GM12878 (cell line): Measurements from ENCODE around the gene HSFX1.

Source experiments
- BCLAF1 ChIP-seq: fragments of 450-650 bp; IDR thresholded peaks from 2 replicates; pipeline ENCODE4 v1.6.1; 2017; ENCODE audit warnings: antibody characterized with exemption, mild to moderate bottlenecking, moderate library complexity
- EP300 ChIP-seq, 2 experiments: fragments of 150-350 bp in 1 of 2; IDR thresholded peaks; 2 replicates each; pipeline ENCODE4 v1.6.1; 2011 to 2012; ENCODE audit warnings: low read depth in 2 of 2, low read length in 2 of 2, borderline replicate concordance in 1 of 2, improper control_type of control experiment in 1 of 2, inconsistent platforms in 1 of 2; ENCODE audit not compliant: control insufficient read depth in 1 of 2
- ETV6 ChIP-seq, 2 experiments: fragments of 450-650 bp in 1 of 2; IDR thresholded peaks in 1 of 2; conservative IDR thresholded peaks in 1 of 2; 2 replicates each; pipeline ENCODE4 v1.6.1; 2014; ENCODE audit warnings: antibody characterized with exemption in 1 of 2, borderline replicate concordance in 1 of 2, low read depth in 1 of 2, mild to moderate bottlenecking in 1 of 2, moderate library complexity in 1 of 2
- POLR2AphosphoS5 ChIP-seq: IDR thresholded peaks from 2 replicates; pipeline ENCODE4 v1.6.1; 2011; ENCODE audit warnings: mild to moderate bottlenecking, low read length, inconsistent platforms
- USF1 ChIP-seq: IDR thresholded peaks from 2 replicates; pipeline ENCODE4 v1.6.1; 2011; ENCODE audit warnings: borderline replicate concordance, low read depth, mild to moderate bottlenecking, moderate library complexity, mixed read lengths, low read length; ENCODE audit not compliant: insufficient read depth; ENCODE audit errors: extremely low read length

GRCh38 chrX:149804102-149804501 is 30.2 kb downstream of the HSFX1 start:
- no peak for TF ChIP-seq USF1
- no peak for TF ChIP-seq ETV6 (conservative IDR thresholded peaks at IDR 0.05 in 1 of 2, IDR thresholded peaks at IDR 0.05 in 1 of 2; ENCODE audit: borderline replicate concordance in 1 of 2, low read depth in 1 of 2)
- no peak for TF ChIP-seq BCLAF1
- TF ChIP-seq POLR2AphosphoS5, result no peak
- no peak for TF ChIP-seq EP300 (IDR thresholded peaks at IDR 0.05; ENCODE audit: borderline replicate concordance in 1 of 2, control insufficient read depth in 1 of 2, low read depth in 2 of 2, low read length in 2 of 2)
